Right hindlimb (tissue), 1 donor: ENCODE measurements around the gene LDOC1.
"Not testable (repeated sequence)": the region's sequence is repeated elsewhere in the genome, so short reads cannot be mapped to it uniquely, and the experiment has no call there.

ENCODE experiments used
- DNase-seq: peaks from one replicate; pipeline ENCODE4 v3.0.0-alpha.2; 2018

The LDOC1 gene

DNA sequence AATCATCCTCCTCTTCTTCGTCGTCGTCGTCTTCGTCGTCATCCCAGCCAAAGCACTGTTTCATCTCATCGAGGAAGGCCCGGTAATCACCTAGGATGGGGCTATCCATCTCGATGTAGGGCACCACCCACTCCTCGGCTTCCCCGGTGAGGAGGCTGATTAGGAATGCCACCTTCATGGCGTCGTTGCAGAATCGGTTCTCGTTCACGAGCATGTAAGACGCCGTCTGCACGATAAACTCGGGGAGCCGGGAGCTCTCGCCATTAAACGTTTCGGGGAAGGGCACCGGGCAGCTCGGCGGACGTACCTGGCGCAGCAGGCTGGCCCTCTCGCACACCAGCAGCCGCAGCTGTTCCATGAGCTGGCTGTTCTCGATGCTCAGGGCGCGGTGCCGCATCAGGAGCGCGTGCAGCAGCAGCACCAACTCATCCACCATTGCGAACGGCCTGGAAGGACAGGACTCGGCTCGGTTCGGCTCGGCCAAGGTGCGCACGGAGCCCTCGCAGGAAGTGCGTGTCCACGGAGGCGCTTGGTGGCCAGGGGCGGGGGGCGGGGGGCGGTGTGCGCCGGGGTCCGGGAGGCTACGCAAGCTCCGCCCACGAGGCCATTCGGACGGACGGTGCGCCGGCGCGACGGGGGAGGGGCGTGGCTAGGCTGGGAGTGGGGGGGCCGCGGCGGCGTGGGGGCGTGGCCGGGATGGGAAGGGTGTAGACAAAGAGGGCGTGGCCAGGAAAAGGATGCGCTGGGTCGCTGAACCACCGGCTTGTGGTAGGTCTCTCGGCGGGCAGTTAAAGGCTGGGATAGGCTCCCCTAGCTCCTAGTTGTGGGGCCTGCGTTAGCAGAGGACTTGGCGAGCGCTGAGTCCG, at the start of gene LDOC1:
Gene LDOC1 (minus strand): TSS at position 544 of the 866 bp plus-strand sequence. CDS start 108 bp downstream, at position 436.
- peak; percentile 91 for DNase-seq

DNA sequence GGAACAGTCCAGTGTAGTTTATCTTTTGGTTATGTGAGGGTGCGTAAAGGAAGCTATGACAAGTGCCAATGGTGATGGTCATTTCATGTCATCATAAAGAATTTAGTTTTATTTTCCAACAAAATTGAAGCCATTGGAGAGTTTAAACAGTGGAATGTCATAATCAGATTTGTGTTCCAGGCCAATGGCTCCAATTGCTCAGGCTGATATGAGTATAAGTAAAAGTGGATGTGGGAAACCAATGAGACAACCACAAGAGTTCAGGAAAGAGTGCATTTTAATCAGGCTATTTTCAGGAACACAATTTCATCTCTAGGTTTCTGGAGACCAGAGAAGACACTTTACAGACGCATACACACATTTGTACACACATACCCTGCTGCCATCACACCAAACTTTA, 44.7 kb upstream of the LDOC1 start:
- DNase-seq, result no peak

DNA sequence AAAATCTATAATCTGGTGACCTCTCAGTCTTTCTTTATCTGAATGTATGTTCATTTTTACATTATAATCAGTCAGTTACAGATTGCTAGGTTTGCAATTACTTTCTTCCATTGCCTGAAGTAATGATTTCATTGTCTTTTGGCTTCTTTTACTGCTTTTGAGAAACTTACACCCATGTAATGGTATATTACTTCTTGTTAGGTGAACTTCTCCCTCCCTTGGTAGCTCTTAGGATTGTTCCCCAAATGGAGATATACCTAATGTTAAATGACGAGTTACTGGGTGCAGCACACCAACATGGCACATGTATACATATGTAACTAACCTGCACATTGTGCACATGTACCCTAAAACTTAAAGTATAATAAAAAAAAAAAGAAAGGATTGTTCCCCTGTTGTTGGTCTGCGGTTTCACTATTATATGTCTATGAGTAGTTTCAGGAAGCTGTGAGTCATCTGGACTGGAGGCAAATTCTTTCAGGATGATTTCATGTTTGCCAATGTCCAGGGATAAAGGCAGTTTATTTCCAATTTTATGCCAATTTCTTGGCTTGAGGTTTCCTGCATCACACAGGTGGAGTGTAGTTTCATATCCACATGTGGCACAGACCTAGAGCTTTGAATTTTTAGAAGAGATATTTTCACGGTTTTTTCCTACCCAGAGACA, 43.5 kb upstream of the LDOC1 start:
- no peak for DNase-seq

DNA sequence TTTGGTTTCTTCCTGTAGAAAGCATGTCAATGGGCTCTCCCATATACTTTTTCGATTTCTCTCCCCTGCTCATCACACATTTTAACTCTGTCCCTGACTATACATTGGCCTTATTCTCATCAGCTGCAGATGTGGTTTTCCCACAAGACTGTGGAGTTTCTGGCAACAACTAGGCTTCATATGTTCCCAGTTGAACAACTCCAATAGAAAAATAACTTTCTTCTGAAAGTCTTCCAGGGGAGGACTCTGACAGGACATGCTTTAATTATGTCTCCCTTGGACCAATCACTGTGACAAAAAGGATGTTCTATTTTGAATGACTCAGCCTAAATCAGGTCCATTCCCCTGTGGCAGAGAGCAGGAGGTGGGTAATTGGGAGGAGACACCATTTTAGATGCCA, 37.3 kb upstream of the LDOC1 start:
- peak; percentile 17 for DNase-seq

DNA sequence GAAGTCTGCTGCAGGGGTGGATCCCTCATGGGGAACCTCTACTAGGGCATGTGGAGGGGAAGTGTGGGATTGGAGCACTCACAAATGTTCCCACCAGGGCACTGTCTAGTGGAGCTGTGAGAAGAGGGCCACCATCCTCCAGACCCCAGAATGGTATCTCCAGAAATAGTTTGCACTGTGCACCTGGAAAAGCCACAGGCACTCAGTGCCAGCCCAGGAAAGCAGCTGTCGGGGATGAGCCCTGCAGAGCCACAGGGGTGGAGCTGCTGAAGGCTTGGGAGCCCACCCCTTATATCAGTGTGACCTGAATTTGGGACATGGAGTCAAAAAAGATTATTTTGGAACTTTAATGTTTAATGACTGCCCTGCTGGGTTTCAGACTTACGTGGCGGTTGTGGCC, 25.0 kb upstream of the LDOC1 start:
- no peak for DNase-seq

DNA sequence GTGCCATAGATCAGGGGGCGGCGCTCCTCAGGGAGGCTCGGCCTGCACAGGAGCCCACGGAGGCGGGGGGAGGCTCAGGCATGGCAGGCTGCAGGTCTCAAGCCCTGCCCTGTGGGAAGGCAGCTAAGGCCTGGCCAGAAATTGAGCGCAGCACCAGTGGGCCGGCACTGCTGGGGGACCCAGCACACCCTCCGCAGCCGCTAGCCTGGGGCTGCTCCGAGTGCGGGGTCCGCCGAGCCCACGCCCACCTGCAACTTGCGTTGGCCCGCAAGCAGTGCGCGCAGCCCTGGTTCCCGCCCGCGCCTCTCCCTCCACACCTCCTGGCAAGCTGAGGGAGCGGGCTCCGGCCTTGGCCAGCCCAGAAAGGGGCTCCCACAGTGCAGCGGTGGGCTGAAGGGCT, 11.6 kb upstream of the LDOC1 start:
- not testable (repeated sequence) for DNase-seq

DNA sequence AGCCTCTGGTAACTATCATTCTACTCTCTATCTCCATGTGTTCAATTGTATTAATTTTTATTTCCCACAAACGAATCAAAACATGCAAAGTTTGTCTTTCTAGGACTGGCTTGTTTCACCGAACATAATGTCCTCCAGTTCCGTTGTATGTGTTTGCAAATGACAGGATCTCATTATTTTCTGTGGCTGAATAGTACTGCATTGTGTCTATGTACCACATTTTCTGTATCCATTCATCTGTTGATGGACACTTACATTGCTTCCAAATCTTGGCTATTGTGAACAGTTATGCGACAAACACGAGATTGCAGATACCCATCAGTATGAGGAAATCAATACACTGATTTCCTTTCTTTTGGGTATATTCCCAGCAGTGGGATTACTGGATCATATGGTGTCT, 8.4 kb upstream of the LDOC1 start:
- no peak for DNase-seq

DNA sequence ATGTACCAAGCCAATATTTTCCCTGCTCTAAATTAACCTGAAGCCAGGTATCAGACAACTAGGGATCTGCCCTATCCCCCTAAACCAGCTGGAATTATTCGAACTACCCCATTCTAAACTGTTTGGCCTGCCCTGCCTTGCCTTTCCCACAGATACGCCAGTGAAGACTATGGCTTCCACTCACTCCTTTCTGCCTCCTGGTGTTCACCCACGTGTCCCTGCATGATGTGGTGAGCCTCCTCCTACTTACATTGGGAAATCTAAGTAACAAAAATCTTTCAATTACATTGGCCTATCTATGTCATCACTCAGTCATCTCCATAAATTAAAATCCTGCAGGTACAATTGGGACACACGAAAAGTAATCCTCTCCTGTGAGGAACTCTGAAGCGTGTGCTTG, 6.1 kb upstream of the LDOC1 start:
- DNase-seq, result no peak

DNA sequence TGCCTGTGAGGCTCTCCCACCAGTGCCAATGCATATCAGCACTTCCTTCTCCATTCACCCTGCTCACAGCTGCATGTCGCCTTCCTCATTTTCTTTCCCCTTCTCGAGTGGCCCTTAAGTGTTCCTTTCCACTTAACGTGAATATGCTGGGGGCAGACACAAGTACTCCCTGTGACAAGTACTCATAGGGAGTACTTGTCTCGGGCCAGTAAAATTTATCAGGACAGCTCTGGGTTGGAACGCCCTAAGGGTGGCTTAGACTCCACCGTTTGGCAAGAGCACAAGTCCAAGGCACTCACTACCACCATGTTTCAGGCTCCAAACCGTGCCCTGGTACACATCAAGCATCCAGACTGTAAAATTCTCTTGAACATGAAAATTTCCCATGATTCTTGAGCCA, 3.9 kb upstream of the LDOC1 start:
- no peak for DNase-seq

DNA sequence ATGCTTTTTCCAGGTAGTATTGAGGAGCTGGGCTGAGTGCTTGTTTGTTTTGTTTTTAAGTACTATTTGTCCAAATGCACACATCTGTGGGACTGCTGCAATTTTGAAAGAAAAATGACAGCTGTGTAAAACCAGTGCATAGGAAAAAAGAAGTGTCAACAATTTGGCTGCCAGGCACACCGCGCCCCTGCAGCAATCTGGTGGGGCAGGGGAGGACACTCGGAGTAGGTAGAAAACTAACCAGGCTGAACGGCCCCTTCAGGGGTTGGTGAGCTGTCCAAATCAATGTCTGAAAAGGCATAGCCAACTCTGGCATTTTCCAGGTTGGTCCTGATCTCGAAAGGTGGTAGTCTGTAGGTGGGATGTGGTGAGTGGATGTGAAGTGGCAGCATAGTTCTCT, 1.1 kb downstream of the LDOC1 start:
- DNase-seq, result no peak

DNA sequence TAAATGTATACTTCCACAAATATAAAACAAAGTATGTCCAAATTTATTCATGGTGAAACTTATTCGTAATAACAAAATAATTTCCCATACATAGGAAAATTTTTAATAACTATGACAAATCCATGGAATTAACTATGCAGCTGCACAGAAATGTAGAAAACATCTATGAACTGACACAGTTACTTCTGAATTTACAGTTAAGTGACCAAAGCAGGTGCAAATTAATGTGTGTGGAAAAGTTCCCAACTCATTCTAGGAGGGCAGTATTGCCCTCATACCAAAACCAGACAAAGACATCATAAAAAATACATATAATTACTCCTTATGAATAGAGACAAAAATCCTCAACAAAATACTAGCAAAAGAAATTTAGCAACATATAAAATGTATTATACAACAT, 12.5 kb downstream of the LDOC1 start:
- no peak for DNase-seq

DNA sequence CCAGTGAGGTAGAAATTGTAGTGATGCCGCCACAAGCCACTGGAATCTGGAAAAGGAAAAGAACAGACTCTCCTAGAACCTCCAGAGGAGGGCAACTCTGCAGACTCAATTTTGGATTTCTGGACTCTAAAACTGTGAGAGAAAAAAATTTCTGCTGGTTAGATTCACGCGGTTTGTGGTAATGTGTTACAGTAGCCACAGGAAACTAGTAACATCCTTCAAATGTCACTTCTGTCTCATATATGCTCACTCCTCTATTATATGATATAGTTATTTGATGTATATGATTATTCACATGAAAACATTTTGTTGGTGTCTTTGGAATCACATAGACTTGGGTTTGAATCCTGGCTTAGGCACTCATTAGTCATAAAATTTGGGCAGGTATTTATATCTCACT, 18.8 kb downstream of the LDOC1 start:
- no peak for DNase-seq

DNA sequence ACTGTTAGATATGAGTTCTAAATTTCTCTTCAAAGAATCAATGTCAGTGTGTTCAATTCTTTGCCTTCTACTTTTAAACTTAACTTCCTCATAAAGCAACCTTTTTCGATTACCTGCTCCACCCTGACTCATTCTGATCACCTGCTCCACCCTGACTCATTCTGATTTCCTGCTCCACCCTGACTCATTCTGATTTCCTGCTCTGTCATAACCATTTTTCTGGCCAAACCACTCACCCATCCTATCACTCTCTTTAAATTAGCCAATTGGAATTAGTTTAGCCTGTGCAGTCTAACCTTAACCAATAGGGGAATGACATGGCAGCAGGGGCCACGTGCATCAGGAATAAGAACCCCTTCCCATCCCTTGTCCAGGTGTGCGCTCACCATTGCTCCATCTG, 21.7 kb downstream of the LDOC1 start:
- DNase-seq, result not testable (repeated sequence)

DNA sequence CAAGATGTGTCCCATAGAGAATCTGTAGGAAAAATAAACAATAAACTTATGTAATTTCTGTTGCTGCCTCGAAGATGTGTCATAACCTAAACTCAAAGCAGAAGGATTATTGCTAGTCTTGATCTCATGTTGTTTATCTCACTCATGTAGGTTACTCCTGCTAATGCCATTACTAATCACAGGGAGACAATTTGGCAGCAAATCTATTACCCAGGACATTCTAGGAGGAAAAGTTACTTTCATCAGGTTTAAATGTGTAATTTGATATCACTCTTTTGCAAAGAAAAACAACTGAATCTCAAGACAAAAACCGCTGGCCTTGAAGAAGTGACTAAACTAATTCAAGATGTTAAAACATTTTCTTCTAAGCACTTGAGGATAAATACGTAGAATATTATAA, 34.0 kb downstream of the LDOC1 start:
- DNase-seq, result no peak

DNA sequence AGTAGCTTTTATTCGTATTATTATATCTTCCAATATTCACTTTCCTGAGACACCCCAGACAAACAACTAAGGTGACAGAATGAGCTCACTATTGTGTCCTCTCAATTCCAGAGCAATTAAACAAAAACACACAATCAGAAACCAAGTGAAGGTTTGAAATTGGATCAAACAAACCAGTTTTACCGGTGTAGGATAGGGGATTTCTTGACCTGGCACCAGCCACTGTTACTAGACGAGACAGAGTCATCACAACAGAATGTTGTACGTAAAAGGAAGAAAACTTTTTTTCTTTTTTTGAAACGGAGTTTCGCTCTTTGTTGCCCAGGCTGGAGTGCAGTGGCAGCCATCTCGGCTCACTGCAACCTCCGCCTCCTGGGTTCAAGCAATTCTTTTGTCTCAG, 43.7 kb downstream of the LDOC1 start:
- no peak for DNase-seq

DNA sequence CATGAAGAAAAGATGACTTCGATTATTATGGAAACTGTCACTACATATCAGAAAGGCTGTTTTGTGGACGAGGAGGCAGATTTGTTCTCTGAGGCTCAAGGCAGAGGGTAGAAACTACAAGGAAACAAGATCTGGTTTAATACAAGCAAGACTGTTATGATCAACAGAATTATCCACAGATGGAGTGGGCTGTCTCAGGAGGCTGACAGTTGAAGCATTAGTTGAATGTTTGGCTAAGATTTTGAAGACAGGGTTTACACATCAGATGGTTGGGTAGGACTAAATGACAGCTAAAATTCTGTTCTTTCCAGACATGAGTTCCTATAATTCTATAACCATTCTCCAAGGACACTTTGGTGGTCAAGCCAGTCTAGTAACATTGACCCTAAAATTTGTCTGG, 49.8 kb downstream of the LDOC1 start:
- DNase-seq, result no peak
